Right lobe of liver (tissue), 6 donors: ENCODE data around the gene PVALEF. TPM values are rescaled to one million over a fixed set of nuclear protein-coding genes. Genes with fewer than 3 reads are reported as not detected.

Experiments used
- ATAC-seq, 4 donors: fragments of 200-7000 bp; cut with Tn5 transposase; one replicate each; pipeline ENCODE4 v1.9.1; 2020; ENCODE audit warnings: mild to moderate bottlenecking in 4 of 4, moderate library complexity in 4 of 4
- DNase-seq, 3 donors: peaks; one replicate each; pipeline ENCODE4 v3.0.0-alpha.2; 2020
- H3K27ac ChIP-seq, 3 donors: fragments of 200-600 bp; one replicate each; pipeline ENCODE4 v1.8.0; 2022
- H3K27me3 ChIP-seq, 2 donors: fragments of 200-600 bp; one replicate each; pipeline ENCODE4 v1.8.0; 2022
- H3K36me3 ChIP-seq, 4 donors: fragments of 200-600 bp; sonication (generic) in 1 of 4; one replicate each; pipeline versions ENCODE4 v1.5.1 to v1.8.0; 2017 to 2022; ENCODE audit warnings: control low read depth in 1 of 4
- H3K4me1 ChIP-seq, 4 donors: fragments of 200-600 bp; sonication (generic) in 1 of 4; one replicate each; pipeline versions ENCODE4 v1.5.1 to v1.8.0; 2017 to 2022; ENCODE audit warnings: control low read depth in 1 of 4
- H3K4me3 ChIP-seq, 3 donors: fragments of 200-600 bp; one replicate each; pipeline ENCODE4 v1.8.0; 2022
- H3K9me3 ChIP-seq, 4 donors: fragments of 200-600 bp; sonication (generic) in 1 of 4; one replicate each; pipeline versions ENCODE4 v1.5.1 to v1.8.0; 2017 to 2022; ENCODE audit warnings: control low read depth in 1 of 4
- POLR2A ChIP-seq: fragments of 450-650 bp; IDR thresholded peaks from one replicate; pipeline ENCODE4 v1.6.1; 2017; ENCODE audit warnings: antibody characterized with exemption, mild to moderate bottlenecking
- WGBS: methylation state at CpG from one replicate; pipeline ENCODE4 v1.1.6; 2018; ENCODE audit warnings: low coverage, low lambda C conversion rate; ENCODE audit not compliant: insufficient coverage; ENCODE audit errors: missing lambda C conversion rate; 5-methylcytosine and 5-hydroxymethylcytosine counted together
- intact Hi-C, 2 donors: fragments of 100-400 bp; cut with DNase I; formaldehyde crosslinking; loops; one replicate each; pipeline versions ENCODE4 v1.11.2 to v1.14.1; 2022
- total RNA-seq, 6 experiments: library from RNA; depleted of rRNA in 2 of 6; stranded (reverse); fragments of >200 nt in 2 of 6; fragmentation: NEBNext Ultra II Directional in 3 of 6; extraction: Animal tissue kit (Norgen Biotek cat#: 25700) in 3 of 6; gene quantifications; one replicate each; pipeline versions ENCODE4 v1.1.0 to v1.2.4, GENCODE V29; 2016 to 2023
- TF ChIP-seq, protein P1 (sequence below), 4 donors: fragments of 200-600 bp in 3 of 4; fragments of 450-650 bp in 1 of 4; IDR thresholded peaks; one replicate each; pipeline versions ENCODE4 v1.5.1 to v1.8.0; 2016 to 2022; ENCODE audit warnings: antibody characterized with exemption in 4 of 4, mild to moderate bottlenecking in 2 of 4
- donor health status: DM: no; HTN: yes; CAD: no.
- donor health status: DM: no; HTN: no; CAD: no.
- donor health status: DM: no; HTN: no; CAD: no.
- donor health status: DM: no; HTN: yes; CAD: no.
- donor health status: DM: no; HTN: yes; CAD: no.

The PVALEF gene
- total RNA-seq, 6 experiments from 2014 or later = not detected

DNA sequence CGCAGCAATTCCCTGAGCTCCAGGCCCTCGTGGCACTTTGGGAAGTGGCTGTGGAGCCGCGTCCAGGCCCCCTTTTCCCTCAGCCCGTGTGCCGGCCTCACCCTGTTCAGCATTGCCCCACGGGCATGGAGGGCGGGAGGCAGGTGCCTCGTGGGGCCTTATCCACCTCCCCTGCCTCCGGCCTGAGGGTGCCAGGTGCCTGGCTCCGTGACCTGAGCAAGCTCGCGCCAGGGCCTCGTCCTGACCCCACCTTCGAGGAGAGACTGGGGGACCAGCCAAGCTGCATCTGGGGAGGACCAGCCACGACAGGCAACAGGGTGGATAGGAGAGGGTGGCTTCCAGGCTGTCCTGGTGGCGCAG lies 27.7 kb downstream of the PVALEF start:
- H3K36me3 ChIP-seq = no peaks in the 10 kb centered on the region
- no peak for ATAC-seq
- no peaks in the 10 kb centered on the region for H3K27me3 ChIP-seq
- no peaks in the 10 kb centered on the region for H3K9me3 ChIP-seq
- intact Hi-C loops = loop anchor here in 1 of 2 donors (10.0 kb wide), 1 partner anchor 48 kb away; no protein-coding TSS in a partner anchor
- H3K4me1 ChIP-seq = no peaks in the 10 kb centered on the region
- H3K4me3 ChIP-seq = no peak overlapping the region
- no peak for TF ChIP-seq POLR2A
- TF ChIP-seq, protein P1, sequence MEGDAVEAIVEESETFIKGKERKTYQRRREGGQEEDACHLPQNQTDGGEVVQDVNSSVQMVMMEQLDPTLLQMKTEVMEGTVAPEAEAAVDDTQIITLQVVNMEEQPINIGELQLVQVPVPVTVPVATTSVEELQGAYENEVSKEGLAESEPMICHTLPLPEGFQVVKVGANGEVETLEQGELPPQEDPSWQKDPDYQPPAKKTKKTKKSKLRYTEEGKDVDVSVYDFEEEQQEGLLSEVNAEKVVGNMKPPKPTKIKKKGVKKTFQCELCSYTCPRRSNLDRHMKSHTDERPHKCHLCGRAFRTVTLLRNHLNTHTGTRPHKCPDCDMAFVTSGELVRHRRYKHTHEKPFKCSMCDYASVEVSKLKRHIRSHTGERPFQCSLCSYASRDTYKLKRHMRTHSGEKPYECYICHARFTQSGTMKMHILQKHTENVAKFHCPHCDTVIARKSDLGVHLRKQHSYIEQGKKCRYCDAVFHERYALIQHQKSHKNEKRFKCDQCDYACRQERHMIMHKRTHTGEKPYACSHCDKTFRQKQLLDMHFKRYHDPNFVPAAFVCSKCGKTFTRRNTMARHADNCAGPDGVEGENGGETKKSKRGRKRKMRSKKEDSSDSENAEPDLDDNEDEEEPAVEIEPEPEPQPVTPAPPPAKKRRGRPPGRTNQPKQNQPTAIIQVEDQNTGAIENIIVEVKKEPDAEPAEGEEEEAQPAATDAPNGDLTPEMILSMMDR (IDR thresholded peaks at IDR 0.05) = no peak
- H3K27ac ChIP-seq = no peak overlapping the region
- no CpG with 5 or more reads among the region's 17 CpGs for WGBS
- no peak for DNase-seq

DNA sequence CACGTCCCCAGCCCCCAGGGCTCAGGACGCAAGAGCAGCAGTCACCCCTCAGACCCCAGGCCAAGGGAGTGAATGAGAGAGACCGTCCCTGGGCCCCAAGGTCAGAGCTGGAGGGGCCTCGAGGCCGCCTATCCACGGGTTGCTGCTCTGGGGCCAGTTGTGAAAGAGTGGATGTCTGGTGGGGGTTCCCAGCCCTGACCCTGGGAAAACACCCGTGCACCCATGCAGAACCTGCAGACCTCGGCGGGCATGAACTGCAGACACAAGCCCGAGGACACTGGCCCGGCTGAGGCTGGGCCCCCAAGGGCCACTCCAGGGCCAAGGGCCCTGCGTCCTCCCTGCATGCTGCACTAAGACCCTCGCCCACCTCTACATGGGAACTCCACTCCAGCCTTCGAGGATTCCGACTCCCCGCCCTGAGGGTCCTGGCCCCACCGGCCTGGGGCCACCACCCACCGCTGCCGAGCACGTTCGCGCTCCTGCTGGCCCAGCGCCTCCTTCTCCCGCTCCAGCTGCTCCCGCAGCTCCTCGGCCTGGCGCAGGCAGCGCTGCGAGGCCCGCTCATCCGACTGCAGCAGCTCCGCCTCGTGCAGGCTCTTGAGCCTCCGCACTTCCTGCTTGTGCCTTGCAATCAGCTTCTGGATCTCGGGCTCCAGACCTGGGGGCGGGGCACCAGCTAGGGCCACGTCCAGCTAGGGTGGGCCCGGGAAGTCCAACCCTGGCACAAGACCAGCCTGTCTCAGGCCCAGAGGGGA lies 28.3 kb downstream of the PVALEF start:
- H3K27me3 ChIP-seq = no peaks in the 10 kb centered on the region
- no peak overlapping the region for H3K4me3 ChIP-seq
- TF ChIP-seq, protein P1 (IDR thresholded peaks at IDR 0.05) = no peak
- no peak for TF ChIP-seq POLR2A
- H3K36me3 ChIP-seq = no peaks in the 10 kb centered on the region
- intact Hi-C loops = loop anchor here in 1 of 2 donors (10.0 kb wide), 1 partner anchor 49 kb away; no protein-coding TSS in a partner anchor
- no peaks in the 10 kb centered on the region for H3K4me1 ChIP-seq
- H3K9me3 ChIP-seq = no peaks in the 10 kb centered on the region
- H3K27ac ChIP-seq = no peak overlapping the region
- ATAC-seq (no peak), DNase-seq (no peak)
- 89% methylated on average over 13 of the region's 38 CpGs for WGBS

DNA sequence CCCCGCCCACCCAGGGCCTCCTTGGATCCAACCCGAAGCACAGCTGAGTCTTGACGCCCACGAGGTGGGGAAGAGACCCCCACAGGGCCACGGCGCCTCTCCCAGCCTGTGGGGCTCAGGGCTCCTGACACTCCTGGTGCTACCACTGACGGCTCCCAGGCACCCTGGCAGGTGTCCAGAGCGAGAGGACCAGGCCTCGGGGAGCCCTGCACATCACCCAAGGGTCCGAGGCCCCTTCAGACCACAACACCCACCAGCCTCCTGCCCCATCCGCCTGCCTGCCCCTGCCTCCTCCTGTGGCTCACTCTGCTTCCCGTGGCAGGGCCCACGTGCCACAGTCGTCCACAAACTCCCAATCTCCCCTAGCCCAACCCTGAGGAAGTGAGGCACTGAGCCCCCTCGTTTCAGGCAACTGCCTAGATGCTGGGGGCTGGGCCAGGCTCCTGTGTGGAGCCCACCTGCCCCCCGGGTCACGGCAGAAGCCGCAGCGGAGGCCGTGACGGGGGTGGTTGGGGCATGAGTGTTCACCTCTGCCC lies 29.0 kb downstream of the PVALEF start:
- no peaks in the 10 kb centered on the region for H3K36me3 ChIP-seq
- intact Hi-C loops = loop anchor here in 1 of 2 donors (10.0 kb wide), 1 partner anchor 49 kb away; no protein-coding TSS in a partner anchor

DNA sequence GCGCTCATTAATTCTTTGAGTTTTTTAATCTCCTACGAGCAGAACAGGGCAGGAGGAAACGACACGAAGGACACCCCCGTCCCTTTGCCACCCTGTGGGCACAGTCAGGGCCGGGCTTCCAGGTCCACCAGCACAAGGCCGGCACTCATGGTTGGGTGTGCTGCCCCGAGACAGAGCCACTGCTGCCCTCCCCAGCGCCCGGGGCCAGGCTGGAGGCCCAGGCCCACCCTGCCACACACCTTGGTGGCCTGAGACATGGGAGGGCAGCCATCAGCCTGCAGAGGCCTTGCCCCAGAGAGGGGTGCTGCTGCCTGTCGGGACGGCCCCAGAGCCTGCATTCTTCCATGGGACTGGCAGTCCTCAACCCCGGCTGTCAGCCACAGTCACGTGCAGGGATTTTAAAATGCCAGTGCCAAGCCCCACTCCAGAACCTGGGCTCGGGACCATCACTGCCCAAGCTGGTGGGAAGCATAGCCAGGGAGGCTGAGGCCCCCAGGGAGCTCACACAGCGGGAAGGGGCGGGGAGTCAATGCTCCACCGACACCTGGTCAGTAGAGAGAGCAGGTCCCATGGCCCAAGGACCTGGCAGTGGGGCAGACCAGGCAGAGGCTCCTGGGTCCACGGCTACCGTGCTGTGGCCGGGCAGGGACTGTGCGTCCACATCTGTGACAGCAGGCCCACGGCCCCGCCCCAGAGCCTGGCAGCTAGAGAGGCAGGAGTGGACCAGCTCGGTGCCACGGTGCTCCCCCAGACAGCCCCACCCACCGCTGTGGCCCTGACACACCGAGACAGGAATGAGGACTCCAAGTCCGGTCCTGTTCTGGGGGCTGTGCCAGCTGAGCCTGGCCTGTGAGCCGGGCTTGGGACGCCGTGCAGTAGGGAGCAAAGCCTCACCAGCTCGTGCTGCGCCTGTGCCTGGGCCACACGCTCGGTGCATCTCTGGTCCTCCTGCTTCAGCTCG lies 29.9 kb downstream of the PVALEF start:
- Histone ChIP-seq H3K36me3 (no peaks in the 10 kb centered on the region), H3K27ac (no peak overlapping the region), H3K4me1 (no peaks in the 10 kb centered on the region), H3K27me3 (no peaks in the 10 kb centered on the region), H3K9me3 (no peaks in the 10 kb centered on the region), H3K4me3 (no peak overlapping the region)
- ATAC-seq (no peak), DNase-seq (no peak)
- intact Hi-C loops = loop anchor here in 1 of 2 donors (10.0 kb wide), 1 partner anchor 50 kb away; no protein-coding TSS in a partner anchor
- 93% methylated on average over 3 of the region's 37 CpGs for WGBS
- no peak for TF ChIP-seq POLR2A
- TF ChIP-seq, protein P1 (IDR thresholded peaks at IDR 0.05) = no peak

More for the DNA sequence above, 29.0 kb downstream of the PVALEF start:
- 86% methylated on average over 5 of the region's 21 CpGs for WGBS
- no peak overlapping the region for H3K4me3 ChIP-seq
- H3K27ac ChIP-seq = no peak overlapping the region
- TF ChIP-seq POLR2A = no peak
- TF ChIP-seq, protein P1 (IDR thresholded peaks at IDR 0.05) = no peak
- H3K9me3 ChIP-seq = no peaks in the 10 kb centered on the region
- no peaks in the 10 kb centered on the region for H3K27me3 ChIP-seq
- ATAC-seq (no peak), DNase-seq (no peak)
- H3K4me1 ChIP-seq = no peaks in the 10 kb centered on the region
